GM18511 (cell line): ENCODE data around the gene MED25.

Experiments used
- ATAC-seq: cut with Tn5 transposase; IDR thresholded peaks from one replicate; pipeline ENCODE4 v1.9.1; 2021; ENCODE audit warnings: mild to moderate bottlenecking, moderate library complexity; ENCODE audit not compliant: unreplicated experiment

MED25 gene

GRCh38 chr19:49870309-49870901 is 52.3 kb downstream of the MED25 start:
- no peak for ATAC-seq

GRCh38 chr19:49871349-49871985 is 53.4 kb downstream of the MED25 start:
- no peak for ATAC-seq

DNA sequence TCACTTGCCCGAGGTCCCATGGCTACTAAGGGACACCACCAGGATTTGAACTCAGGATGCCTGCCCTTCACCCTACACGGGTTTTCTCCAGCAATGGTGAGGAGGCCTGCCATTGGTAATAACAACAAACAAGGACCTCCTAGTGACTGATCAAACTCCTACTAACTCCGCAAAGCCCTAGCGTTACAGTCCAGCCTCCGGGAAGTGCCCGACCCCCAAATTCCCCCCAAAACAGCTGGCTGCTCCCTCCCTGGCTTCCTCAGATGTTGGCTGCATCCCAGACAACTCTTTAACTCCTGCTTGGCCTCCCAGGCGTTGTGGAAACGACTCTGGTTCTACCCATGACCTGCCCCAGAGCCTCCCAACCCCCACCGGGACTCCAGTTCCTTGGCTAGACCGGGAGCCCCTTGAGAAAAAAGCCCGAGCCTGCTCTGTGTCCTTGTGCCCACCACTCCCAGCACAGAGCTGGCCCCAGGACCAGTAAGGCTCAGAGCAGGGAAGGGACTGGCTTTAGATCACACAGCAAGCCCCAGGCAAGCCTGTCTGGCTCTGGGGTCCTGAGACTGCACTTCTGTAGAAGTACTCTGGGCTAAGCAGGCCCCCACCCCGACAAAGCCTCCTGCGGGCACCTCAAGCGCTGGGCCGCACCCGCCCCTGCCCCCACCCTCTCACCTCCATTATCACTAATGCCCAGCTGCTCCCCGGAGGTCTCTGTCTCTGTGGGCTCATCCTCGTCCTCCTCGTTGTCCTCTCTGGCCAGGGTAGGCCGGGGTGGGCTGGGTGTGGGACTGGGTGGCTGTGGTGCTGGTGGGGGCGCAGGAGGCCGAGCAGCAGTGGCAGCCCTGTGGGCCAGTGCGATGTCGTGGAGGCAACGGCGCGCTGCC is 54.4 kb downstream of the MED25 start:
- ATAC-seq: no peak

DNA sequence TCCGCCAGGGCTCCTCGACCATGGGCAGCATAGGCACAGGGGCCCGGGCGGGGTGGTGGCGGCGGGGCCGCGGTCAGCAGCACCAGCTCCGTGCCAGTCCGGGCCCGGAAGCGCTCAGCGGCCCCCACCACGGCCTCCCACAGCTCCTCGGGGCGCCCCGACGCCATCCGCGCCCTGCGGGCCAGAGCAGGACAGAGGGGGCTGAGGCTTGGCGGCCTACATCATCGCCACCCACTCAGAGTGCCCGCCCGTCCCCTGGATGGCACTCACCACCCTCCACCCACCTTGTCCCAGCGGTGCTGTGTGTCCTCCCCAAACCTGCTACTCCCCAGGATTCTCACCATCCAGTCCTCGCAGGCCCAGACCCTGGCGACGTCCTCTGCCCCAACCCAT is 55.0 kb downstream of the MED25 start:
- no peak for ATAC-seq

GRCh38 chr19:49873834-49874233 is 55.7 kb downstream of the MED25 start:
- no peak for ATAC-seq

GRCh38 chr19:49874503-49875157 is 56.5 kb downstream of the MED25 start:
- ATAC-seq: no peak

DNA sequence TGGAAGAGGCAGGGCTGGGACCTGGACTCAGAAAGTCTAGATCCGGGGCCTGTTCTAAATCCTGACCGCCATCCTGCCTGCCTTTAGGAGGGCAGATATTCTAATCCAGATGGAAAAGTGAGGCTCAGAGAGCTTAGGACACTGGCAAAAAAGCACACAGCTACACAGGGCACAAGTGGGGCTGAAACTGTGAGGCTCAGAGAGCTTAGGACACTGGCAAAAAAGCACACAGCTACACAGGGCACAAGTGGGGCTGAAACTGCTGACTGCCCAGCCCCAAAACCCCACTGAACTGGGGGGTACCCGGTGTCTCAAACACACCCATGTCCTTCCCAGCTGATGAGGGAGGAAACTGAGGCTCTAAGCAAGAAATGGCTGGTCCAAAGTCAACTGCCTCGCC is 57.1 kb downstream of the MED25 start:
- ATAC-seq: no peak

GRCh38 chr19:49875857-49876421 is 57.9 kb downstream of the MED25 start:
- no peak for ATAC-seq

GRCh38 chr19:49876422-49877019 is 58.4 kb downstream of the MED25 start:
- ATAC-seq: peak; percentile 53

DNA sequence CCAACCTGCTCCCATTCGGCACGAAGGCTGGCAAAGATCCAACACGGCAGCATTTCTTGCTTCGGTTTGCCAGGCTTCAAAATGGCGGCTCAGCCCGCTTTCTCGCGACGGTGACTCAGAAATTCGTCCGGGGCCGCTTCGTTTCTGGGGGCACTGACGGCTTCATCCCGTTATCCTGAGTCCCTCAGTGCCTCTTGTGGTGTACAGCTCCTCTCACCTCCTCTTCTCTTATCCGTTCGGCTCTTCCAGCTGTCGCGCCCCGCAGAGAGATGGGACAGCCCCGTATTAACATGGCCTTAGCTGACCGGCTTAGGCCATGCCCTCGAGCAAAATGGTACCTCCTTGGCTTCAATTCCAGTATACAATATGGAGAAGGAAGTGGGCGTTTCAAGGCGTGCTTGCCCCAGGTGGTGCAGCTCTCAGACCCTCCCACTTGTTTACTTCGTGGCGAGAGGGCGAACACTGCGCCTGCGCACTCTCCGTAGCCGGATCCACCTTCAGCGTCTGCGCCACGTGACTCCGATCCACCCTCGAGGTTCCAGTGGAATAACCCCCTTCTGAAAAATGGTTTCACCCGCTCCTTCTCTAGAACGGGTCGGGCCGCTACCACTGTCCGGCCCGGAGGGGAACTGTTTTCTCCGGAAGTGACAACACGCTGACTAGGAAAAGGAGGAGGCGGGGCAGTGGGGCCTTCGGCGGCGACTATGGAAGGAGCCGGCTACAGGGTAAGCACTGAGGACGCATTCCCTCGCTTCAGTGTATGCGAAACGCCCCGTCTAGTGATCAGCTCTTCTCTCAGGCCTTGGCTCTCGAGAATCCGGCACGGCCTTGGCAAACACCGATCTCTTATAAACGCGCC is 59.2 kb downstream of the MED25 start, which contains the start of the genes AKT1S1 and TBC1D17:
Gene AKT1S1, minus strand, starts transcription at position 336 of the 859 bp plus-strand sequence. CDS start 4,060 bp downstream, outside the sequence.
Gene TBC1D17, plus strand, starts transcription at position 683 of the 859 bp plus-strand sequence. Its CDS starts 22 bp downstream, at position 705.
- ATAC-seq: peak; percentile 67

DNA sequence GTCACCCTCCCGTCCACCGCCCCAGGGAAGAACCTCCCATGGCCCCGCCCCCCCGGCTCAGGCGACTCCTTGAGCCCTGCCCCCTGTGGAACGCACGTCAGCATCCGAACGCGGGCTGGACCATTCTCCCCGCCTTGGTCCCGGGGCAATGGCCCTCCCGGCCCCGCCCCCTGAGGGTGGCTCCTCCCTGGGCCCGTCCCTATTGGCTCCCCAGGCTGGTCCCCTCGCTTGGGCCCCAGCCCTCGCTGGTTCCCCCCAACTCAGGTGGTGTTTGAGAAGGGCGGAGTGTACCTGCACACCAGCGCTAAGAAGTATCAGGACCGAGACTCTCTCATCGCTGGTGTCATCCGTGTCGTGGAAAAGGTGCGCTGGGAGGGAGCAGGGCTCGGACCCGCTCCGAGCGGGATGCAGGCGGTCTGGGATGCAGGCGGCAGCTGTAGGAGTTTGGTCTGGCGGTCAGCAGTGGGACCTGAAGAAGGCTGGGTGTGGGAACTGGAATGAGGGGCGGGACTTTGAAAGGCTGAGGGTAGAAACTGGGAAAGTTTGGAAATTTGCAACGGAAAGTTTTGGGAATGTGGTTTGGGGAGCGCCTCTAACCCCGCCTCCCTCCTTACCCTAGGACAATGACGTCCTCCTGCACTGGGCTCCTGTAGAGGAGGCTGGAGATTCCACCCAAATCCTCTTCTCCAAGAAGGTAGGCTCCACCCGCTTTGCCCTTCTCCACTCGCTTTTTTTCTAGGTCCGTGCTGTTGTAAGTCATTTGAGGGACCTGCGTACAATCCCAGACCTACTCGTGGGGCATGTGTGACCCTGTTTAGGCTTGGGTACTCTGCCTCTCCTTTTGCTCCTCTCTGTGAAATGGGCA is 60.0 kb downstream of the MED25 start:
- ATAC-seq: peak; percentile 55

DNA sequence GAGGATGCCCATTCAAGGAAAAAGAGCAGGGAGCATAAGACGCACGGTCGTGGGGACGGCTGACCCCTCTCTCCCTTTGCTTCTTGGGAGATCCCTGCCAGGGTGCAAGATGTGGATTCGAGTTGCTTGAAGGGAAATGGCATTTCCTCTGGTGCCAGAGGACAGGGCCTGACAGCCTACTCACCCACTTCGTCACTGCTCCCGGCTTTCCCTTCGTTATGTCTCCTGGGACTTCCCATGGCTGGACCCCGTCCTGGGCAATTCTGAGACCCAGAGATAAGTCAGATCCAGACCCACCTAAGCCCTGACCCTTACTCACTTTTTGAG is 60.6 kb downstream of the MED25 start:
- no peak for ATAC-seq

GRCh38 chr19:49879243-49879963 is 61.3 kb downstream of the MED25 start:
- no peak for ATAC-seq

GRCh38 chr19:49880162-49880869 is 62.2 kb downstream of the MED25 start:
- no peak for ATAC-seq

- ATAC-seq: no peak
Measured at GRCh38 chr19:49881186-49881585, 63.1 kb downstream of the MED25 start.

GRCh38 chr19:49881672-49882394 is 63.7 kb downstream of the MED25 start:
- no peak for ATAC-seq

DNA sequence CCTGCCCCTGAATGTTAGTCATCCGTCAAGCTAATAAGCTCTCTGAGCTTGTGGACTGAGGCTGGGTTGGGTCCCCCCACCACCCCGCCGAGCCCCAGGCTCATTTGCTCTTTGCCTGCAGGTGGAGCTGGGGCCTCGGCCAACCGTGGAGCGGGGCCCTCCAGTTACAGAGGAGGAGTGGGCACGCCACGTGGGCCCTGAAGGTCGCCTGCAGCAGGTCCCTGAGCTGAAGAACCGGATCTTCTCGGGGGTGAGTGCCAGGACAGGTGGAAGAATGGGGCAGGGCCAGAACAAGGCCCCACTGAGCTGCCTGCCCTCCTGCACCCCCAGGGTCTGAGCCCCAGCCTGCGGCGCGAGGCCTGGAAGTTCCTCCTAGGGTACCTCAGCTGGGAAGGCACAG is 64.6 kb downstream of the MED25 start:
- ATAC-seq: no peak
